Panc1 (cell line): ENCODE data around the gene DUSP8. TPM values are rescaled to one million over a fixed set of nuclear protein-coding genes. Genes with fewer than 3 reads are reported as not detected.

Source experiments
- total RNA-seq: library from RNA; stranded (reverse); gene quantifications from one replicate; pipeline ENCODE4 v1.2.1, GENCODE V29; 2021; ENCODE audit not compliant: unreplicated experiment

The DUSP8 gene
- total RNA-seq, 1 experiment from 2014 or later = 5.5 TPM

Other genes starting within 250 kb of the DUSP8 start
- gene BRSK2, start 182.3 kb downstream of the DUSP8 start, total RNA-seq = 32.2 TPM
- 51.2 TPM for gene MOB2, start 85.5 kb downstream of the DUSP8 start, total RNA-seq
- not detected for gene KRTAP5-1, start 13.0 kb upstream of the DUSP8 start, total RNA-seq
- gene KRTAP5-2, start 26.0 kb upstream of the DUSP8 start, total RNA-seq = not detected
- gene KRTAP5-3, start 36.2 kb upstream of the DUSP8 start, total RNA-seq = not detected
- gene KRTAP5-4, start 49.9 kb upstream of the DUSP8 start, total RNA-seq = not detected
- gene KRTAP5-5, start 57.5 kb upstream of the DUSP8 start, total RNA-seq = not detected
- not detected for gene KRTAP5-6, start 124.9 kb upstream of the DUSP8 start, total RNA-seq
- 18.0 TPM for gene IFITM10, start 178.3 kb upstream of the DUSP8 start, total RNA-seq
- 1,813 TPM for gene CTSD, start 191.7 kb upstream of the DUSP8 start, total RNA-seq